HG03558 (cell line): Measurements from ENCODE around the gene CD209.
A peak's percentile ranks its signal among the peaks of the same experiment; 100 is the strongest.
"Not testable (repeated sequence)": the region's sequence is repeated elsewhere in the genome, so short reads cannot be mapped to it uniquely, and the experiment has no call there.

Experiments
- ATAC-seq: cut with Tn5 transposase; IDR thresholded peaks from one replicate; pipeline ENCODE4 v1.9.1; 2021; ENCODE audit warnings: moderate number of reproducible peaks; ENCODE audit not compliant: unreplicated experiment; ENCODE audit errors: extremely low read depth

Gene CD209

GRCh38 chr19:7771072-7771471, 23.7 kb upstream of the CD209 start:
- ATAC-seq = no peak

- ATAC-seq = no peak
Measured at GRCh38 chr19:7769171-7769570, 21.8 kb upstream of the CD209 start.

- no peak for ATAC-seq
Measured at GRCh38 chr19:7767487-7767886, 20.2 kb upstream of the CD209 start.

- ATAC-seq = no peak
Measured at GRCh38 chr19:7766535-7766934, 19.2 kb upstream of the CD209 start.

- ATAC-seq = not testable (repeated sequence)
Measured at GRCh38 chr19:7765043-7765442, 17.7 kb upstream of the CD209 start.

DNA sequence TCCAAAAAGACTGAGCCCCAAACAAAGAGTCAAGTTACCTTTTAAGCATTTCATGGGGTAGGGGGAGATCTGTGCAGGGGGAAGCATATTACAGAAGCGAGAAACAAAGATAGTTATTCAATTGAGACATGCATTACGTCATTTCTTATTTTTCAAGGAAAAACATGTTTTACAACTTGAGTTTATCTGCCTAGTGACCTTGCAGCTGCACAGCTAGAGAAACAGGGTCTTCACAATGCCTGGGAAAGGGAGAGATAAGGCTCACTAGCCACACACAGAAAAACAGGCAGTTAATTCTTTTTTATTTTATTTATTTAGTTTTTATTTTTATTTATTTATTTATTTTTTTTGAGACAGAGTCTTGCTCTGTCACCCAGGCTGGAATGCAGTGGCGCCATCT, 16.8 kb upstream of the CD209 start:
- ATAC-seq = not testable (repeated sequence)

DNA sequence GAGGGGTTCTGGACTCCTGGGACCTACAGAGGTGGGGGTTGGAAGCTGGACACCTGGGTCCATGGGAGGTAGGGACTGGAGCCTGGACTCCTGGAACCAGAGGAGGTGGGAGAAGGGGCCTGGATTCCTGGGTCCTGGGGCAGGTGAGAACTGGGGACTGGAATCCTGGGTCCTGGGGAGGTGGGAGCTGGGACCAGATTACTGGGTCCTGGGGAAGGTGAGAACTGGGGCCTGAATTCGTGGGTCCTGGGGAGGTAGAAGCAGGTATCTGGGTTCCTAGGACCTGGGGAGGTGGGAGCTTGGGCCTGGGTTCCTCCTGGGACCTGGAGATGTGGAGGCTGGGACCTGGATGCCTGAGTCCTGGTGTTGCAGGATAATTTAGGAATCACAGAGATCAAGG, 16.4 kb upstream of the CD209 start:
- ATAC-seq = no peak

- no peak for ATAC-seq
Measured at GRCh38 chr19:7762719-7763293, 15.5 kb upstream of the CD209 start, which contains the start of gene CLEC4M. CLEC4M (plus strand) TSS chr19:7763243; CDS start chr19:7763267, 24 bp downstream.

- ATAC-seq = no peak
Measured at GRCh38 chr19:7759156-7759555, 11.8 kb upstream of the CD209 start.

DNA sequence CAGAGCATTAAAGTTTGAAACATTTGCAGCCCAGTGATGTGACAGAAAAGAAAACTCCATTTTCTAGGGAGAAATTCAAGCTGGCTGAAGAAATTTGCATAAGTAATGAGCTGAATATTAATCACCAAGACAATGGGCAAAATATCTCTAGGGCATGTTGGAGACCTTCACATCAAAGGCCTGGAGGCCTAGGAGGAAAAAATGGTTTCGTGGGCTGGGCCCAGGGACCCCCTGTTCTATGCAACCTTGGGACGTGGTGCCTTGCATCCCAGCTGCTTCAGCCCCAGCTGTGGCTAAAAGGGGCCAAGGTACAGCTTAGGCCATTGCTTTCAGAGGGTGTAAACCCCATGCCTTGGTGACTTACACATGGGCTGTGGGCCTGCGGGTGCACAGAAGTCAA, 10.0 kb upstream of the CD209 start:
- no peak for ATAC-seq

DNA sequence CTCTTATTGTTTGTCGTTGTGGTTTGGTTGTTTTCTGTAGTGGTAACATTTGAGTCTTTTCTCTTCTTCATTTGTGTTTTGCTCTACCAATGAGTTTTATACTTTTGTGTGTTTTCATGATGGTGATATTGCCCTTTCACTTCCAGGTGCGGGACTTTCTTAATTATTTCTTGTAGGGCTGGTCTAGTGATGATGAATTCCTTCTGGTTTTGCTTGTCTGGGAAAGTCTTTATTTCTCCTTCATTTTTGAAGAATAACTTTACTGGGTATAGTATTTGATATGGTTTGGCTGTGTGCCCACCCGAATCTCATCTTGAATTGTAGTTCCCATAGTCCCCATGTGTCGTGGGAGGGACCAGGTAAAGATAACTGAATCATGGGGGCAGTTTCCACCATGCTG, 8.9 kb upstream of the CD209 start:
- no peak for ATAC-seq

DNA sequence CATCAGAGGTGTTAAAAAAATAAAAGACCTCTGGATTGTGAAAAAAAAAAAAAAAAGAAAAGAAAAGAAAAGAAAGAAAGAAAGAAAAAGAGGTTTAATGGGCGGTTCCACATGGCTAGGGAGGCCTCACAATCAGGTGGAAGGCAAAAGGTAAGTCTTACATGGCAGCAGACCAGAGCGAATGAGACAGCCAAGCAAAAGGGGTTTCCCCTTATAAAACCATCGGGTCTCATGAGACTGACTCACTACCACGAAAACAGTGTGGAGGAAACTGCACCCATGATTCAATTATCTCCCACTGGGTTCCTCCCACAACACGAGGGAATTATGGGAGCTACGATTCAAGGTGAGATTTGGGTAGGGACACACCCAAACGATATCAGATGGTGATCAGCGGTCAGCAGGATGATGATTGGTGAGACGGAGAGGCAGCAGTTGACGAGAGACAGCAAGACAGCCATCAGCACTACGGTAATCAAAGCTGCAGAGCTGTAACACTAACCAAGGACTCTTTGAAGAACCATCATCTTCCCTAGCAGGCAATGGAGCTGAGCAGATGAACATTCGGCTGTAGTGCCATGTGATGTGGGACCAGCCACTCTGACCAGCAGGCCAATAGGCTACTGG, 3.9 kb upstream of the CD209 start:
- ATAC-seq = no peak

GRCh38 chr19:7748756-7749155, 1.4 kb upstream of the CD209 start:
- ATAC-seq = no peak

DNA sequence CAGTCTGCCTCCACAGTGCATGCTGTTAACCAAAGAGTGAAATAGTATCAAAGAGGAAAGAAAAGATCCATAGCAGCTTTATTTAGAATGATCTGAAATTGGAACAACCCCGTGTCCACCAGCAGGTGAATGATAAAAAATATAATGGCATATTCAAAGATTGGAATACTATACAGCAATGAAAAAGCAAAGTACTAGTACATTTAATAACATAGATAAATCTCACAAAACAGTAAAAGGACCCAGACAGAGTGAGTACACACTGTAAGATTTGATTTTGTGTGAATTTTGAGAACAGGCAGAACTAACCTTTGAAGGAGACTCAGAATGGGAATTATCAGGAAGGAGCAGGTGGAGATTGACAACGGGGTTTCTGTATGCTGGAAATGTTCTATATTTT, 837 bp upstream of the CD209 start:
- no peak for ATAC-seq

DNA sequence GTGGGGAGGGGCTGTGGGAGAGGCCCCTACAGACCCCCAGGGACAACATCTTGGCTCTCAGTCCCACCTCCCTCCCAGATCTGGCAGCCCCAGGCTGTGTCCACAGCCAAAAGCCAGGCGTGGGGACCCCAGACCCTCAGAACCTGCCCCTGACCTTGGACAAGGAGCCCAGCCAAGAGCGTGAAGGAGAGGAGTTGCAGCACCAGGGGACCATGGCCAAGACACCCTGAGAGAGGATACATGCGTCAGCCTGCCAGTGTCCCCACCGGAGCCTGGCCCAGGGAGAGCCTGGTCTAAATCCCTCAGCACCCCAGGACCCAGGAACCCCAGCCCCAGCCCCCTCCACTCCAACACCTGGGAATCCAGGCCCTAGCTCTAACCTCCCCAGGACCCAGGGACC, 1.0 kb downstream of the CD209 start:
- not testable (repeated sequence) for ATAC-seq

DNA sequence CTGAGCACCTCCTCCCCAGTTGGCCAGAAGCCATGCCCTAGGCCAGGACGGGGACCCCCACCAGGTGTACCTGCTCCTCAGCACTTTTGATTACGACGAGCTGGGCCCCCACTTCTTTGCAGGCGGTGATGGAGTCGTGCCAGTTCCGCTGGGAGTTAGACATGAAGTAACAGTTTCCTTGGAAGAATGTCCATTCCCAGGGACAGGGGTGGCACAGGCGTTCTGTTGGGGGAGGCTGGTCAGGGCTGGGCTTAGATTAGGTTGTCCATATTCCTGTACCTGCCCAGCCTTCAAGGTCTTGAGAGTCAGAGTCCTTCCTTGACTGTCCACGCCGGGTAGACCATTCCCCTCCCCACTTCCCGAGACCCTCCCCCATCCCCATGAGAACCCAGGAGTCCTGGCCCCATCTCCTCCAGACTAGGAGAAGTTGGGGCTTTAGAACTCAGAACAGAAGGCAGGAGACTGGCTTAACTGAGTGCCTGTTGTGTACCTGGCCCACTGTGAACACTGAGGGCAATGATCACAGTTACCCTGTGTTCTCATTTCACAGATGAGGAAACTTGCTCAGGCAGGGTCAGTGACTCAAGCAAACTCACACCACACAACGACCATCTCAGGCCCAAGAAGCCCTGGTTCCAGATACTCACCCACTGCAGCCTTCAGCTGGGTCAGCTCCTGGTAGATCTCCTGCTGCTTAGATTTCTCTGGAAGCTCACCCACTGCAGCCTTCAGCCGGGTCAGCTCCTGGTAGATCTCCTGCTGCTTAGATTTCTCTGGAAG, 2.3 kb downstream of the CD209 start:
- no peak for ATAC-seq

GRCh38 chr19:7744199-7744786, 3.0 kb downstream of the CD209 start:
- no peak for ATAC-seq

- peak; percentile 52 for ATAC-seq
Measured at GRCh38 chr19:7743425-7743841, 3.9 kb downstream of the CD209 start.

DNA sequence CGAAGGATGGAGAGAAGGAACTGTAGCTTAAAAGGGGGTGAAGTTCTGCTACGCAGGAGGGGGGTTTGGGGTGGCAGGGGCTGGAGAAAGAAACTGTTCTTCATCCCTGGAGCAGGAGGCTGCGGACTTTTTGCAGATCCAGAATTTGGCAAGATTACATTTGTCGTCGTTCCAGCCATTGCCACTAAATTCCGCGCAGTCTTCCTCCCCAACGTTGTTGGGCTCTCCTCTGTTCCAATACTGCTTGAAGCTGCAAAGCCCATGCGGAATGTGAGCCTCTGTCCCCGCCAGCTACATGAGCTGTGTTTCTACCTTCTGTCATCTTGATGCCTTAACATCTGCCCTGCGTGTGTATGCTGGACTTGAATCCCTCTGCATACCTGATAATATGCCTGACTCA, 4.3 kb downstream of the CD209 start:
- ATAC-seq = no peak

- ATAC-seq = no peak
Measured at GRCh38 chr19:7742575-7742974, 4.8 kb downstream of the CD209 start.

GRCh38 chr19:7740682-7741054, 6.7 kb downstream of the CD209 start:
- ATAC-seq = no peak
